Measurements from ENCODE around the gene TBC1D22A.
"Not testable (repeated sequence)": the region's sequence is repeated elsewhere in the genome, so short reads cannot be mapped to it uniquely, and the experiment has no call there.

Gene TBC1D22A

DNA sequence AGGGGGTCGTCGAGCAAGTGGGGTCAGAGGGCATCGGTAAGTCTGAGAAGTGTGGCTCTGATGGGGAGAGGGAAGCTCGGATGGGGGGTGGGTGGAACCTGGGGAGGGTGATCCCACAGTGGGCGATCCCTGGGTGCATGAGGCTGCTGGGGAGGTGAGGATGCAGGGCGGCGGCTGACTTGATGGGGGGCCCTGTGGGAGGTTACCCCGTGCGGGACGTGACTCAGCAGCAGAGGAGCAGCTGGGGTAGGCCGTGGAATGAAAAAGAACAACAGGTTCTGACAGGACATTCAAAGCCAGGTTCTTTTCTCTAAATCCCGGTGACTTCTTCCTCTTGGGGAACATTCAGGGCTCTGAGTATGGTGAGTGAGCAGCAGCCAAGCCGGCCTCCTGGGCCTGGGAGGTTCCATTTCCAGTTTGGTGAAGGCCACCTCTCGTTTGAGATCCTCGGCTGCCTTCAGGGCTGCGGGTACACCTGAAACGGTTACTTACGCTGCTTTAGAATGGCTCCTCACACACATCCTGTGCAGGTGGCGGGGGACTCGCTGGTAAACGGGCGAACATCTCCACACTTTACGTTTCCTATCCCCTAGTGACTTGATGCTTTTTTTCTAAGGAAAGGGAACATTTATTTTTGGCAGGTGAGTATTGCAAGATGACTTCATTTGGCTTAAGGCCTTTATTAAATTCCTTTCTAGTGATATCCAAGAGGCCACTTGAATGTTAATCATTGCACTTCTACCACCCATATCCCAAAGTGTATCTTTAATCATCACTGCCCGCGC, 278.2 kb downstream of the TBC1D22A start:
- DNase-seq: no peak

DNA sequence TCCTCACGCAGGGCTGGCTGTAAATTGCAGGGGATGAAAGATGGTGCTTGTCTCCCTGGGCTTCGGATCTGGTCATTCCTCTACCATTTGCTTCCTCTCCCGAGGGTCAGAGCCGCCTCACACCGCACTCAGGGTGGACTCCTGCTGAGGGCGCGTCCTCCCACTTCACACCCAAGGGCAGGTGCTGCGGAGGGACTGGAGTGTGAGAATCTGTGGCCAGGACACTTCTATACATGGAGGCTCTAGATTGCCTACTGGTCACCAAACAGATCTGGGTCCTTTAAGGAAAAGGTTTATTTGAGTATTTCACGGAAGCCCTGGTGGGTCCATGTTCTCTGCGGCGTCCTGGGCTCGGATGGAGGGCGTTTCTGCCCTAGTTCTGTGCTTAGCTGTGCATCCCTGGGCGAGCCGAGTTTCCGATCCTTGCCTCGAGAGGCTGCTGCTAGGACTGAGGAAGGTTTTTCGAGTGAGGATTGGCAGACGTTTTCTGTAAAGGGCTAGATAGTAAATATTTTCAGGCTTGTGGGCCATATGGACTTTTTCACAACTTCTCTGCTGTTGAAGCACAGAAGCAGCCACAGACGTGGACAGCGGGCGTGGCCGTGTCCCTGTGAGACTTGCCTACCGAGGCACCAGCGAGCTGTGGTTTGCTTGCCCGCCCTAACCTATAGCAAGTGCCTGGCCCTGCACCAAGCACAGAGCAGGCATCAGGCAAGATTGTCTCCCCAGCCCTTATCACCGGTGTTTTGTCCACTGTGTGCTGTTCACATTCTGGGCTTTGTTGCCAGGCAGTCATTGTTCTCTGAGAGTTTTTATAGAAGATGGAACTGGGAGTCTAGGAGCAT, 279.0 kb downstream of the TBC1D22A start:
- no peak for DNase-seq

DNA sequence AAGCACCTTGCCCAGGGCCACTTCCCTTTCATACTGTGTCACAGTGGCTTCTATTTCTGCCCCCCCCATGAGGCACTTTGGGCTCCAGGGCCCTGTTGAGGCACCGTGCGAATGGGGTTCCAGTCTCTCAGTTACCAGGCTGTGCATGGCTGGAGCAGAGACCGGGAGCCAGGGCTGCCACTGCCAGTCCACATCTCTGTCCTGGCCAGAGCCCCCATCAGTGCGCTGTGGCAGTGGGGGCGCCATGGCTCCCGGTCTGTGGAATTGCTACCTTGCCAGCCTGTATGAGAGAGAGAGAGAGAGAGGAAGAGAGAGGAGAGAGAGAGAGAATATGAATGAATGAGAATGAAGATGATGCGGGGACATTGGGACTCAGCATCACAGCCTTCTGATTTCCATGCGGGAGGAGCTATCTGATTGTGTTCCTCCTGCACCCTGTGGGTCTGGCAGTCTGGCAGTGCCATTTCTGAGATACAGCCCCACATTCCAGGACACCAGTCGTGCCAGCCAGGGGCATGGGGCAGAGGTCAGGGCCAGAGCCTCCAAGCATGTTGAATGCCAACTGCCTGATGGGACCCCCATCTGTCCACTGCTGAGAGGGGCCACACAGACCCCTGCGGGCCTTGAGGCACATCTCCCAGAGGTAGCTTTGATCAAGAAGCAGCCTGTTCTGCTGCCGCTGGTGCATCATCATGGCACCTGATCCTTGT, 279.8 kb downstream of the TBC1D22A start:
- DNase-seq: no peak

DNA sequence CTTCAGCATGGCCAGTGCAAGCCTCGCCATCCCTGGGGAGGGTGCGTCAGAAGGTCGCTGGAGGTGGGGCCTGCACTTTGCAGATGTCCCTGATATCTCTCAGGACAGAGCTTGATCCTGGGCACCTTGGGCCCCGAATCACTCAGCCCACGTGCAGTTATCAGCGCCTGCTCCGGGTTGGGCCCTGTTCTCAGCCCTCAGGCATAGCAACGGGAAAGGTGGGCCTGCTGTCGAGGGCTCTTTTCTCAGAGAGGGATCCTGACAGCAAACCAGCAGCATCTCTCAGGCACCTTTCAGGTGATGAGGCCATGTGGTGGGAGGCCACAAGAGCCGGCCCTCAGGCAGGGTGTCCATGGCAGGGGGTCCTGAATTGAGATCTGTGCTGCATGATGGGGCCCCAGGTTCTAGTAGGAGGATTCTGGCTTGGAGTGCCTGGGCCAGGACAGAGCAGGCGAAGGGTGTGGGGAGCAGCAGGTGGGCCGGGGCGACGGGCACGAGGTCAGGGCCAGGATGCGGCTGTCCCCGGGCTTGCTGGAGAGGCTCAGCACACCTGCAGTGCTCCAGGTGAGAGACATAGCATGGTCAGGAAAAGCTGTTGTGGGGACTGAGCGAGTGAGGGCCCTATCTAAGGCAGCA, 280.5 kb downstream of the TBC1D22A start:
- DNase-seq: no peak

DNA sequence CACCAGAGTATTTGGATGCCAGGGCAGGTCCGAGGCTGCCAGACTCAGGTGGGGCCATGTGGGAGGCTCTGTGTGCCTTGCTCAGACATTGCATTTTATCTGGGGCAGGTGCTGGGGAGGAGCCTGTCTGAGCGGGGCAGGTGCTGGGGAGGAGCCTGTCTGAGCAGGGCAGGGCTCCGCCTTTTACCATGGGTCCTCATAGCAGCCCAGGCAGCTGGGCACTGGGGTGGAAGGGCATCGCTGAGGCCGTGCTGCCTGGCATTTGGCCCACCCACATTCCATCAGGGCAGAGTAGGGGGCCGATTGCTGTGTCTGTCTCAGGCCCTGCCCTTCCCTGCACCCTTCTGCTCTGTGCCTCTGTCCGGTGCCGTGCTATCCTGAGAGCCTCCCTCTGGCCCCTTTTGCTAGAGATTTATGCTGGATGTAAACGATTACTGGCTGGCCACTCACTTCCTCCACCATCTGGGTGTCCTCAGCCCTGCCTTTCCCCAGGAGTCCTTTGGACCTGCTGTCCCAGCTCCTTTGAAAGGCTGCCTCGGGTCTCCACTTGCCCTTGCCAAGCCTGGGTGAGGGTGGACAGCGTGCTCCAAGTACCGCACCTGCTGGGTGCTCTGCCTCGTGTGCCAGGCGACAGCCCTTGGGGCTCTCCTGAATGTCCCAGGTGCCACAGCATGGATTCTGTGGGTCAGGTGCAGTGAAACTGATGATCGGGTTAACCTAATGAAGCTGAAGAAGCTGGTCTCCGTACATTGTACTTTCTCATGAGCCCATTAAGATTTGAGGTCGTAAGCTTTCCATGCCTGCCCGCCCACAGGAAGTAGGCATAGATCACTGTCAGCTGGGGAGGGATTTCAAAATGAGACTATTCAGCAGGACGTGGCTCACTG, 281.6 kb downstream of the TBC1D22A start:
- peak; percentile 97 for DNase-seq

DNA sequence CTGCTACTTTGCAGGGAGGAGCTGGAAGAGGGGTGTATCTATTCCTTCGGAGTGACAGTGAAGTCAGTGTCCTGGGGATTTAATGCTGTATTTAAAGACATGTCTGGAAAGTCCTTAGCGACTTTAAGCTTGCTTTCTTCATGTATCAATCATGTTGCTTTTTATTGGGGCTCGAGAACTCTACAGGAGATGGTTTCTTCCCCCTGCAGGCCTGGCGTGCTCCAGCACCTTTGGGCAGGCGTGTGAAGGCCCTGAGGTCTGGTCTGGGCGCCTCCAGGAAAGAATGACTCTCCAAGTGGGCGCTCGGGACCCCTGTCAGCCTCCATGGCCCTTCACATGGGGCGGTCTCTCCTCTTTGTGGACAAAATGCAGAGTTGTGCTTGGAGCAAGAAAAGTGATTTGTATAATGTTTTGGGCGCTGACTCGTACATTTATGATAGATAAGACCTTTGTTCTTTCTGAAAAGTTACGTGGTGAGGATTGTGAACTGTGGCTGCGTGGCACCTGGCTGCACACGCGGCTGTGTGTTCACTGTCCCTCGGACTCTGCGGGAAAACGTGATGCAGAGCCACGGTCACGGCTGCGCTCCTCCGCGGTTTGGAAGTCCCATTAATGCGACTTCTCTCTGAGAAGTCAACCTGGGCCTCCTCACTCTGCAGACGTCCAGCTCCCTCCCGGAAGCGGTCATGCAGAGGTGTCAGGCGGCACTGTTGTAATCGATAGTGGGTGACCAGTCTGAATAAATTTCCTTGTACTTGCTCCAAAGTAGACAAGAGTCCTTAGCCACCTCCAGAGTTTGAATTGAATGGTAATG, 282.5 kb downstream of the TBC1D22A start:
- no peak for DNase-seq

GRCh38 chr22:47045691-47046410, 283.4 kb downstream of the TBC1D22A start:
- no peak for DNase-seq

- DNase-seq: no peak
Measured at GRCh38 chr22:47046411-47047065, 284.1 kb downstream of the TBC1D22A start.

DNA sequence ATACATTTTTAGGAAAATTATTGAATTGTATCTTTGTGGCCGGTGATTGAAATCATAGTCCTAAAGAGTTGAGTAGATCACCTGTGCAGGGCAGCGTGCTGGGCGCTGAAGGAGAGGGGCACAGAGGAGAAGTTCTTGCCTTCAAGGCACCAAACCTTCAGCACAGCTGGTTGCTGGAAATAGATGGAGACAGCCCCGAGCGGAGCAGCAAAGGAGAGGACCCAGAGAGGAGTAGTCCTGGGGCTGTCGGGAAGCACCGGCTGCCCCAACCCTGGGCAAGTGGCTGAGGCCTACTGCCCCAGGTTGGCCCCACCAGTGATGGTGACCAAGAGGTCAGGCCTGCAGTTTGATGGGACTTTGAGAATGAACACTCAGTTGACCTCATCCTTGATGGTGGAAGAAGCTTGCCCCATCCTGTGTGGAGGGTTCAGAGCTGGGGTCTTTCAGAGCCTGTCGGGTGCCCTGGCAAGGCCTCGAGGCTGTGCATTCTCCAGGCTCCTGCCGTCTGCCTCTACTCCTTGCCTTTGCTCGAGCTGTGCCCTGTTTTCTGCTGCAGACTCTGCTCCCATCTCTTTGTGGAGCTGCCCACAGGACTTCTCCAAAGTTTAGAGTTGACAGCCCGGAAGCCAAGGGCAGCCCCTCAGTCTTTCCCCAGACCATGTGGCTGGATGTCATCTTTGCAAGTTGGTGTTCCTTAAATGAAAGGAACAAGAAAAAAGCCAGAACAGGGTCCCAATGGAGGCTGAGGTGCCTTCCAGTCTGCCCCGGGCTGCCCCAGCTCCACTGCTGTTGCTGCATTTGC, 285.1 kb downstream of the TBC1D22A start:
- no peak for DNase-seq

DNA sequence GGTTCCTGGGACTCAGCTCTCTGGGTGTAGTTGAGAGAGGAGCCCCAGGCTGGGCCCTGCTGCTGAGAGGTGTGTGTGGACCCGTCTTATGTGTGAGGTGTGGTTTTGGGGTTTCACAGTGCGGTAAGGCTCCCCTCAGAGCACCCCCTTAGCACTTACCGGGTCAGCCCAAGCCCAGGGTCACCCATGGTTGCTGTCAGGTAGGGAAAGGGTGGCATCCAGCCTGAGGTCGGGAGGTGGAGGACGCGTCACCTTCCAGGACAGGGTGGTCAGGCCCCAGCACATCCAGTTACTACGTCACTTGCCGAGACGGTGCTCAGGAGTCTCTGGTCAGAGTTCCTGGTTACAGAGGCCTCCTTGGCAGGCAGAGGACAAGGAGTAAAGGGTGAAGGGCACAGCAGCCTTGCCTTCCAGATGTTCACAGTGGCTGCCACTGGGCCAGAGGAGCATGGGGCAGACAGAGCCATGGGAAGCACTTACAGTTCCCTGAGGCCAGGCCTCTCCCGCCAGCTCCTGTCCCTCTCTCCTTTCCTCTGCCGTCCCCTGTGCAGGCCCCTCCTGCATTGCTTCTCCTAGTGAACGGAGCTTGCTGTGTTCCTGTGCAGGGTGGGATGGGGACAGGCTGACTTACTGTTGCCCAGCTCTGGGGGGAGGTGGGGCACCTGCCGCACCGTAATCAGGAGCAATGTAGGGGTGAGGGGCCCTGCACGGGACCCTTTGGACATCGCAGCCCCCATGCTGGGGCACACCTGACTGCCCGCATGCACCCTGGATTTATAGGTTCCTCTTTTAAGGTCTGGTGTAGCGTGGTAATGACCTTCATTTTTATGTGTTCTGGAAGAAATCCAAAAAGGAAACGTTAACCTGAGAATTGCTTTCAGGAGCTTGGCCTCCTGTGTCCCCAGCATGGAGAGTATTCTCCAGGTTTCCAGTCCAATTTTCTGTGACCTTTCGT, 285.9 kb downstream of the TBC1D22A start:
- no peak for DNase-seq

DNA sequence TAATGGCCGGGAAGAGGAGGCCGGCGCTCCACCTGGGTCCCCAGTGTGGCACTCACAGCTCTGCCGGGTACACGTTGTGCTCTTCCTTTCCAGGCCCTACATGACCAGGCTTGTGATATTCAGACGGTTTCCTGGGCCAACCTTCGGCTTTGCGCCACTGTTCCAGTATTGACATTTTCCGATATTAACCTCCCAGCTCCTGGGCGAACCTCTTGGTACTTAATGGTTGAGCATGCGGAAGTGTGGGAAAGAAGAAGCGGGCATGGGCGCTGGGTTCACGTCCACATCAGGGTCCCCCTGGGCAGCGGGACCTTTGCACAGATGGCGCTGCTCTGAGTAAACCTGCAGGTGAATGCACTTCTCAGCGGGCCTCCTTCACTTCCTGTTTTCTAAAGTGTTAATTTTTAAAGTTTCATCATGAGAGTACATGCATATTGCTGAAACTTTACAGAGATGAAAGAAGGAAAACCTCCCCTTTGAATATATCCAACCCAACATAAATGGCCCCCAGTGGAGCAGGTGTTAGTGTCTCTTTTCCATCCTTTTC, 286.7 kb downstream of the TBC1D22A start:
- DNase-seq: no peak

DNA sequence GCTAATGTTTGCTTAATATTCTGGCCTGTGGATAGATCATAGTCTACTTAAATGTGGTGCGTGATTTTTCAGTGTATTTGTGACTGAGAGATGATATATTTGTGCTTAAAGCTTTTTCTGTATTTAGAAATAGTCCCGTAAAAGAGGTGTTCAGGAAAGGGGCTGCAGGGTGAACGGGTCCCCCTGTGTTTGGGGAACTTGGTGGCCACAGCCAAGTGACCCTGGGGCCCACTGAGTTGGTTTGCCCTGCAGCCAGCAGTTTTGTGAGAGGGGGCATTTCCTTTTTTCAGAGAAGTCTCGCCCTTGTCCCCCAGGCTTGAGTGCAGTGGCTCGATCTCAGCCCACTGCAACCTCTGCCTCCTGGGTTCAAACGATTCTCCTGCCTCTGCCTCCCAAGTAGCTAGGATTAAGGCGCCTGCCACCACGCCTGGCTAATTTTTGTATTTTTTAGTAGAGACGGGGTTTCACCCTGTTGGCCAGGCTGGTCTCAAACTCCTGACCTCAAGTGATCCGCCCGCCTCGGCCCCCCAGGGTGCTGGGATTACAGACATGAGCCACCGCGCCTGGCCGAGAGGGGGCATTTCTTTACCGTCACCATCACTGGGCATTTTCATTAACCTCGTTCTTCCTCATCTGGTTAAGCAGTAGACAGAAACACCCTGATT, 287.4 kb downstream of the TBC1D22A start:
- not testable (repeated sequence) for DNase-seq

- peak; percentile 35 for DNase-seq
Measured at GRCh38 chr22:47050401-47051051, 288.1 kb downstream of the TBC1D22A start.

DNA sequence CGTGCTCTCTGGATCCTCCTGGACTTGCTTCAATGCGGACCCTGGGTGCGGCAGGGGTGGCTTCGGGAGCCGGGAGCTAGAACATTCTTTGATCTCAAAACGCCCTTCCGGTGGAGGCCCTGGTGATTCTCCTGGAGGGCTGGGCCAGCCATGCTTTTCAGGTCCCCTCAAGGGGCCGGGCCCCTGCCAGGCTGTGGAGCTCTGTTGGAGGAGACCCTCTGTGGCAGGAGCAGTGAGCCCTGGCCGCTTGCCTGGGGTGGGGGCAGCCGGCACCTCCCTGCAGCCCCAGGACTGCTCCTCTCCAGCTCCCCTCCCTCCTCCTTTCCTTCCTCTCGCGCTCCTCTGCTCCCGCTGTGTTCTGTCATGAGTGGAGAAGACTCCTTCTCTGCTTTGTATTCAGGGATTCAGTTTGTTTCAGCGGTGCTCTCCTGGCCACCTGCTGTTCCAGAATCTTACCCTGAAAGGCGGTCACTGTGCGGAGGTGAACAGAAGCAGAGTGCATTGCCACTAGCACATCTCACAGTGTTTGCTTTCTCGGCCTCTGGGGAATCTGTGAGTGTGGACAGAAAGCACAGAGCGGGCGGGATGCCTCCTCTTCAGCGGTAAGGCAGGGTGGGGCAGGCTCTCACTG, 289.1 kb downstream of the TBC1D22A start:
- DNase-seq: peak; percentile 79

DNA sequence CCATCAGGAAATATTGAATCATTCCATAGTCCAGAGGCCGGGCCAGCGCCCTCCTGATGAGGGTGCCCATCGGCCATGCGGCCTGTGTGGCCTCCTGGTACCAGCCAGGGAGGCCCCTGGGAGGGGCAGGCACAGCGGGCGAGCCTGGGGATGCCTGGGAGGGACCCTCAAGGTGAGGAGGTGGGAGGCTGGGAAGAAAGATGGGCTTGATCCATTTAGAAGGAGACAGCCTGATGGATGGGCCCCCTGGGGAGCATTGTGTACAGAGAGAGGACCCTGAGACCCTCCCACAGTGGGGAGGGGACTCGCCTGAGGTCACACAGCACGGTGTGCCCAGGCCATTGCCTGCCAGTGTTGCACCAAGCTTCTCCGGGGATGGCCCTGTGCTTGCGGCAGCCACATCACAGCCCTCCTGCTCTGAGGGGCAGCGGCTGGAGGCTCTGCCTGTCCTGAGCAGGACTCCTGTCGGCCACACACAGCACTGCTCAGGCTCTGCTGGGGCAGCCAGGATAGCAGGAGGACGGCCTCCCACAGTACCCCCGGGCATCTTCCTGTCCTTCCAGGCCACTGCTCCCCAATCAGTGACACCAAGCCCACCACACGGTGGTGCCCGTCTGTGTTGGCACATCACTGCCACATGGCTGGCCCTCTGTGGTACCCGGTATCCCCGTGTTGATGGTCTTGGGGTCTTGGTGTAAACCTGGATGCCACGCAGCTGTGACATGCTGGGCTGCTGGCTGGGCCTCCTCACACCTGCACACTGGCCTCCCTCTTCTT, 290.0 kb downstream of the TBC1D22A start:
- DNase-seq: no peak
